GM12873 (cell line): ENCODE measurements around the gene RPS3A.

ENCODE experiments used
- TF ChIP-seq, protein P1 (sequence below): IDR thresholded peaks from 2 replicates; pipeline ENCODE4 v1.5.1; 2012; ENCODE audit warnings: low read depth, mild to moderate bottlenecking, moderate library complexity, low read length, control low read depth; ENCODE audit not compliant: insufficient read depth; ENCODE audit errors: missing control alignments

The RPS3A gene

DNA sequence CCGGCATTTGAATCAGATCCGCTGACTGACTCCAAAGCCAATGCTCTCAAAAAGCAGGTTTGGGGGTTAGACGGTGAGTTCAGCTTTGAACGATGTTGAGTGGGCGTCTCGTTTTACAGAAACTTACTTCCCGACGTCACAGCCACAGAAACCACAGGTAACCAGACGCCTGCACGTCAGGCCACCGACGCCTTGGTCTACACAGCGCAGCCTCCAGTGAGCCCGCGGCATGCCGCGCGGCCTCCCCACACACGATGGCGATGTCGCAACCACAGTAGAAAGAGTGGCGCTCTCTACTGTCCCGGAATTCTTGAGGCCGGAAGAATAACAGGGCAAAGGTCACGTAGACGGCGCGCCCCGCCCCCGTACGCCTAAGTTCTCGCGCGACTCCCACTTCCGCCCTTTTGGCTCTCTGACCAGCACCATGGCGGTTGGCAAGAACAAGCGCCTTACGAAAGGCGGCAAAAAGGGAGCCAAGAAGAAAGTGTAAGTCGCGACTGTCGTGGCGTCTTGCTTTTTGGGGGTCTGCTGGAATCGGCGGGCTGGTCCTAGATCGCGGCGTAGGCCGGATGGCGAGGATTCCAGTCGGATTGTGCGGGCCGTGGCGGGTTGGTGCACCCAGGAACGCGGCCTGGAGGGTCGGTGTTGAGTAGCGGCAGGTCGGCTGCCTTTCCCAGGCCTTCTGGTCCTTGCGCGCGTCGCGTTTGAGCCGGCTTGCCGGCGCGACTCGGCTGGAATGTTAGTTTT lies at the start of gene RPS3A:
Gene RPS3A, plus strand, starts transcription at position 400 of the 747 bp plus-strand sequence. Its CDS starts 25 bp downstream, at position 425.
- TF ChIP-seq, protein P1, sequence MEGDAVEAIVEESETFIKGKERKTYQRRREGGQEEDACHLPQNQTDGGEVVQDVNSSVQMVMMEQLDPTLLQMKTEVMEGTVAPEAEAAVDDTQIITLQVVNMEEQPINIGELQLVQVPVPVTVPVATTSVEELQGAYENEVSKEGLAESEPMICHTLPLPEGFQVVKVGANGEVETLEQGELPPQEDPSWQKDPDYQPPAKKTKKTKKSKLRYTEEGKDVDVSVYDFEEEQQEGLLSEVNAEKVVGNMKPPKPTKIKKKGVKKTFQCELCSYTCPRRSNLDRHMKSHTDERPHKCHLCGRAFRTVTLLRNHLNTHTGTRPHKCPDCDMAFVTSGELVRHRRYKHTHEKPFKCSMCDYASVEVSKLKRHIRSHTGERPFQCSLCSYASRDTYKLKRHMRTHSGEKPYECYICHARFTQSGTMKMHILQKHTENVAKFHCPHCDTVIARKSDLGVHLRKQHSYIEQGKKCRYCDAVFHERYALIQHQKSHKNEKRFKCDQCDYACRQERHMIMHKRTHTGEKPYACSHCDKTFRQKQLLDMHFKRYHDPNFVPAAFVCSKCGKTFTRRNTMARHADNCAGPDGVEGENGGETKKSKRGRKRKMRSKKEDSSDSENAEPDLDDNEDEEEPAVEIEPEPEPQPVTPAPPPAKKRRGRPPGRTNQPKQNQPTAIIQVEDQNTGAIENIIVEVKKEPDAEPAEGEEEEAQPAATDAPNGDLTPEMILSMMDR, result peak; percentile 91

DNA sequence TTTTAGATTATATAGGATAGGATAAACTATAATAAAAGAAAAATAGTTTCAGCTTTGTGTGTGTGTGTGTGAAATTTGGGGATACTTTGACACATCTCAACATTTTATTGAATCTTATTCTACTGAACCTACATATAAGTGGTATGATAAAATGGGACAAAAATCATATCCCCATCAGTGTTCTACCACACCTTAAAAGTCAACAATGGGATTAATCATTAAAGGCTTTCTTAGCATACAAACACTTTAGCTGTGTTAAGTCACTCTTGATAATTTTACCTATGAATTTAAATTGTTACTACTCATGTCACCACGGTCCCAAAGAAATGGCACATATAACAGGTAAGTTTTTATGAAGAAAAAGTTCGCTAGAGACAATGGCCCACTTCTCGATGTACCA lies 46.6 kb upstream of the RPS3A start:
- TF ChIP-seq, protein P1, result no peak

DNA sequence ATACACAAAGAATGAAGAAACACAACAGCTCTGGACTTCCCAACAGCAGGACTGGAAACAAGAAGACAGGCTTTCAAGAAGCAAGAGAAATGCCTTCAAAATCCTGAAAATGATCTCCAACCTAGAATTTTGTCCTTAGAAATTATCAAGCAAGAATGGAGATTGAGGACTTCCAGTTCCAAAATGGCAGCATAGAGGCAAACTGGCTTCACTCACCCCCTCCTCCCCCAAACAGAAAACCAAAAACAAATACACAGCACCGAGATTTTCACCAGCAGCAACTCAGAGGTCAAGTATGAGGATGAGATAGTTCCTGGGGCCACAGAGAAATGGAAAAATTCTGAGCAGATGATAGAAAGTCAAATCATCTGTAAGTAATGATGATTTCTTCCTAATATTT lies 43.9 kb upstream of the RPS3A start:
- TF ChIP-seq, protein P1, result no peak

DNA sequence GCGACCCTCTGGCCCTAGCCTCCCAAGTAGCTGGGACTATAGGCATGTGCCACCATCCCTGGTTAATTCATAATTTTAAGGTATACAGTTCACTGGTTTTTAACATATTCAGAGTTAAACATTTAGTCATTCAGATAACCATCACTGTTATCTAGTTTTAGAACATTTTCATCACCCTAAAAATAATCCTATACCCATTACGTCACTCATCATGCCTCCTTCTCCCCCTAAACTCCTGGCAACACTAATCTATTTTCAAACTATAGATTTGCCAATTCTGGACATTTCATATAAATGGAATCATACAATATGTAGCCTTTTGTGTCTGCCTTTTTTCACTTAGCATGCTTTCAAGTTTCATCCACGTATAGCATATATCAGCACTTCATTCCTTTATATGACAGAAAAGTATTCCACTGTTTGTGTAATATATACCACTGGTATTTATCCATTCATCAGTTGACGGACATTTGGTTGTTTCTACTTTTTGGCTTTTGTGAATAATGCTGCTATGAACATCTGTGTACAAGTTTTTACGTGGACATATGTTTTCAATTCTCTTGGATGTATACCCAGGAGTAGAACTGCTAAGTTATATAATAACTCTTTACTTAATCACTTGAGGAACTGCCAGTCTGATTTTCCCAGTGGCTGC lies 32.0 kb upstream of the RPS3A start:
- TF ChIP-seq, protein P1, result no peak

DNA sequence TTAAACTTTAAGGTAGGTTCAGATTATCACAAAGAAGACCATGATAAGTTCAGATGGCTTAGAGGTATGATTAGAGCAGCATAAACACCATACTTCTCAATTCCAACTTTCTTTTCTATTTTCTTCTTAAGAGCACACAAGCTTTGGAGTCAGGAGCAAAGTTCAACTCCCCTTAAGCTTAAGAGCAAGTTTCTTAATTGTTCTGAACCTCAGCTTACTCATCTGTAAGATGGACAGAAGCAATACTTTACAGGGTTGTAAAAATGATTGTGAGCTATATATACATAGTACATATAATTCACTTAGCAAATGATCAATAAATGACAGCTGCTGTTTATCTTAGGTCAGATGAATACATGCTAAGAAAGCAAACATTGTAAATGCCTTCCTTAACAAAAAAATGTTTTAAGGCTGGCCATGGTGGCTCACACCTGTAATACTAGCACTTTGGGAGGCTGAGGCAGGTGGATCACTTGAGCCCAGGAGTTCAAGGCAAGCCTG lies 25.0 kb upstream of the RPS3A start:
- TF ChIP-seq, protein P1, result no peak

DNA sequence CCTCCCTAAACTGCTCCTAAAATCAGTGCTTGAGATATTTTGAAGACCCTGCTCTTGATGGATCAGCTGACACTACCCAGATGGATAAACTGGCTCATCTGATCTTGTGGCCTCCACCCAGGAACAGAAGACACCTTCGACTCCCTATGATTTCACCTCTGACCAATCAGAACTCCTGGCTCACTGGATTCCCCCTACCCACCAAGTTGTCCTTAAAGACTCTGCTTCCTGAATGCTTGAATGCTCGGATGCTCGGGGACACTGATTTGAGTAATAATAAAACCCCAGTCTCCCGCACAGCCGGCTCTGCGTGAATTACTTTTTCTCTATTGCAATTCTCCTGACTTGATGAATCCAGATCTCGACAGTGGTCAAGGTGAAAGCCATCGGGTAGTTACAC lies 12.0 kb upstream of the RPS3A start:
- TF ChIP-seq, protein P1, result no peak

DNA sequence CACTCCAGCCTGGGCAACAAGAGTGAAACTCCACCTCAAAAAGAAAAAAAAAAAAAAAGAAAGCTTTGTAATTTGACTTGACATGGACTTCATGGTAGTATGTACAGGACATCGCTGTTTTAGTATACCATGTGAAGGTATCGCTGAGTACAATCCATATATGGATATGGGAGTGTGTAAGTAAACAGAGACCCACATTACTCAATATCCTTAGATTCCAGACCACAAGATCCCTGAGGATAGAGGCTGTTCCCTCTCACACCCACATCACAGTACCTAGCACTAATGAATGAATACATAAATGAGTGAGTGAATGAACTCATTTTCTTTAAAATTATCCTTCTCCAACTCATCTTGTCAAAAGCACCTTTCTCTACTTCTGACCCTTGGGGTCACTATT lies 8.4 kb upstream of the RPS3A start:
- TF ChIP-seq, protein P1, result no peak
